HG03378 (cell line): ENCODE measurements around the gene PSMG4.

Source experiments
- ATAC-seq: cut with Tn5 transposase; IDR thresholded peaks from one replicate; pipeline ENCODE4 v1.9.1; 2021; ENCODE audit warnings: mild to moderate bottlenecking, moderate library complexity; ENCODE audit not compliant: unreplicated experiment

Gene PSMG4

DNA sequence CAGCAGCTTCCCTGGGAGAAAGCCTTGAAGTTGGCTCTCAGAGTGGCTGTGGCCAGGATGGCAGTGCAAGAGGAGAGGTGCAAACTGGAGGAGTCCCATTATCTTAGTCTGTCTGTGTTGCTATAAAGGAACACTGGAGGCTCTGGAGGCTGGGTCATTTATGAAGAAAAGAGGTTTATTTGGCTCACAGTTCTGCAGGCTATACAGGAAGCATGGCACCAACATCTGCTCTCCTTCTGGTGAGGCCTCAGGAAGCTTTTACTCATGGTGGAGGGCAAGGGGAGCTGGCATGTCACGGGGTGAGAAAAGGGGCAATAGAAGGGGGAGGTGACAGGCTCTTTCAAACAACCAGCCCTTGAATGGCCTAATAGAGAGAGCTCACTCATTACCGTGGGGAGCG is 47.1 kb downstream of the PSMG4 start:
- no peak for ATAC-seq

DNA sequence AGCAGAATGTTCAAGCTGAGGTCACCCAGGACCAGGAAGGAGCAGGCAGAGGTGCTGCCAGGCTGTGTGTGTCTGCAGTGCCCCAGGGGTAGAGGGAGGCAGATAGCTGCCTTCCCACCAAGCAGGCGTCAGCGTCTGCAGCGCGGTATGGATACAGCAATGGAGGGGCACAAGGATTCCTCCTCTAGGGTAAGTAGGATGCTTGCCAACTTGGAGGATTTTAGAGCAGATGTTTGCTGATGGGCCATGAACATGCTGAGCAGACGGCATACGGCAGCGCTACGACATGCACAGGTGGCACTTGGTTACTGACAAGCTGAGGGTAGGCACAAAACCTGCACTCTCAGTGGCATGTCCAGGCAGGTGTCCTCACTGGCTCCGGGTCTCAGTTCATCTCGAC is 48.1 kb downstream of the PSMG4 start:
- ATAC-seq = no peak

DNA sequence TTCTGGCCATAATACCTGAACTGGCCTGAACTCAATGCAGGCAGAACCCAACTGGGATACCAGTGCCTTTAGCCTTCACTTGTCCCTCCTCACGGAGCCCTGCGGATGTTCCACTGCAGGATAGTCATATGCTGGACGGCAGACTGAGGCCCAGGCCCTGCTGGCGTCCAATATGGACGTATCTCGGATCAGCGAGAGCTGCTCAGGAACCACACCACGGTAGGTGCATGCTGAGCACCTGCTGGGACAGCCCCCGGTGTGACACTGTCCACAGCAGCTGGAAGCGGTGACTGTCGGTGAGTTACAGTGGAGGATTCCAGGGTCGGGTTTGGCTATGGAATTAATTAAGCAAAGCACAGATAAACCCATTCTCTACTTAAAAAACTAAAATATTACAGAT is 48.7 kb downstream of the PSMG4 start:
- no peak for ATAC-seq

DNA sequence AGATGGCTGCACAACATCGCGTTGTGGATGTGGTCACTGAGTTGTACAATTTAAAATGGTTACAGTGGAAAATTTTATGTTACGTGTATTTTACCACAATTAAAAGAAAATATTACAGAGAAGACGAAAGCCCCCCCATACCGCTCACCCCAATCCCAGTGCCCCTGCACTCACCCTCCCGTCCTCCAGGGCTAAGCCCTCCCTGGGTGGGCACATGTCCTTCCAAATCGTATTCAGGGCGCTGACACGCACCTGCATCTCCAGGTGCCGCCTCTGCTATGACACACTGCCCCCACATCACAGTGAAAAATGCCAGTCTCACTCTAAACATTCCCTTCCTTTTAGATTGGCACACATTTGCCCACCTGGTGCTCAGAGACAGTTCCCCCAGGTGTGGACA is 49.4 kb downstream of the PSMG4 start:
- no peak for ATAC-seq

DNA sequence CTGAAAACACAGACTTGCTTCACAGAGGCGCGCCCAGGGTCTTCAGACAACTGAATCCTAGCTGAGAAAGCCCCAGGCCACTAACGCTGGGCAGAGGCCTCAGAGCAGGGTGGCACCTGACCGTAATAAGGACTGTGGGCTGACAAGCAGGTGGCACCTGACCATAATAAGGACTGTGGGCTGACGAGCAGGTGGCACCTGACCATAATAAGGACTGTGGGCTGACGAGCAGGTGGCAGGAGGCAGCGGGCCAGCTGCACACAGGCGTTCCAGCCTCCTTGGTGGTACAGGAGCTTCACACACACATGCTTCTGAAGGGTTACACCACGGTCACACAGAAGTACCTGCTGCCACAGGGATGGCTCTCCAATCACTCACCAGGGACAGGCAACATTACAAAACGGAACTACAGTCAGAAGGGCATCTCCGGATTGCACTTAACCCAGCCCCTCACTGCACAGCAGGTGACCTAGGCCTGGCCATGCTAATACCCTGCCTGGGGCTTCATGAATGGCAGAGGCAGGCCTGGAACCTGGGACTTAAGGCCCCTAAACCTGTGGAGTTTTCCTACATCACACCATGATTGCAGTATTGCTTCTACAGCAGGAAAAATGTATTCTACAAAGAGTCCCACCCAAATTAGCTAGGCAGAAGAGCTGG is 50.8 kb downstream of the PSMG4 start:
- no peak for ATAC-seq

DNA sequence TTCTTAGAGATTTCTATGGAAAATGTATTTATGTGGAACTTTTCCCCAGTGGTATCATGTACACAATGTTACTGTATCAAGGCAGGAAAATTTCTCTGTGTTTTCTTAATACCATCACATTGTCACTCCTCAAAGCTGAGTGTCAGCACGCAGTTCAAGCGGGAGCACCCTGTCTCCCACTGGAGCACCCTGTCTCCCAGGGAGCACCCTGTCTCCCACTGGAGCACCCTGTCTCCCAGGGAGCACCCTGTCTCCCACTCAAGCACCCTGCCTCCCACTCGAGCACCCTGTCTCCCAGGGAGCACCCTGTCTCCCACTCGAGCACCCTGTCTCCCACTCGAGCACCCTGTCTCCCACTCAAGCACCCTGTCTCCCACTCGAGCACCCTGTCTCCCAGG is 51.3 kb downstream of the PSMG4 start:
- ATAC-seq = no peak

DNA sequence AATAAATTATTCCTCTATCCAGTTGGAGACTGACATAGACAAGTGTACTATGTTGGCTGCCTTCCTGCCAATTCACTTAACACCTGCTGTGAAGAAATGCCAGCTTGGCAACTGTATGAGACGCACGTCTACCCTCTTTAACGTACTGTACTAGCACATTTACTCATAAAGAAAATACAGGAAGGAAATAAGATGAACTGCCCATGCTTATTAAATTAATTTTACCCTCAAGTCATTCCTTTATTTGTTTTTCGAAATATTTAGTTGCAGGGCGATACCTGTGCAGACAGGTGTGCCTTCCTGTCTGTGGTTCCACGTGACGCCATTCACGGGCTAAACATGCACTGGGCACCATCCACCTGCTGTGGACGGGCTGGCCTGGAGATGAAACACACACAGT is 52.0 kb downstream of the PSMG4 start:
- no peak for ATAC-seq

DNA sequence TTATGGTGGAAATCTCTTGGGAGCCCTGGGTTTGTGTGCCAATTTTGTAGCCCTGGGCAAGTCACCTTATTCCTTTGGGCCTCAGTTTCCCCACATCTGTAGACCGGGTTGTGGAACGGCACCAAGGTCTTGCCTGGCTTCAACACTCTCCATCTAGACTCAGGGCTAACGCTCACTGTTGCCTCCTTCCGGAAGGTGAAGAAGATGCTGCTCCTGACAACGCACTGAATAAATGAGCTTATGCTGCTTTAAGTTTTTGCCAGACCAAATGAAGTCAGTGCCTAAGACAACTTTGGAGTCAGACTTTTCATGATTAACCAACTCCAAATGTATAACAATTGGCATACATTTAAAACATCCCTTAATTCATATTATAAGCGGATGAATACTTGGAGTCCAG is 53.1 kb downstream of the PSMG4 start:
- no peak for ATAC-seq

DNA sequence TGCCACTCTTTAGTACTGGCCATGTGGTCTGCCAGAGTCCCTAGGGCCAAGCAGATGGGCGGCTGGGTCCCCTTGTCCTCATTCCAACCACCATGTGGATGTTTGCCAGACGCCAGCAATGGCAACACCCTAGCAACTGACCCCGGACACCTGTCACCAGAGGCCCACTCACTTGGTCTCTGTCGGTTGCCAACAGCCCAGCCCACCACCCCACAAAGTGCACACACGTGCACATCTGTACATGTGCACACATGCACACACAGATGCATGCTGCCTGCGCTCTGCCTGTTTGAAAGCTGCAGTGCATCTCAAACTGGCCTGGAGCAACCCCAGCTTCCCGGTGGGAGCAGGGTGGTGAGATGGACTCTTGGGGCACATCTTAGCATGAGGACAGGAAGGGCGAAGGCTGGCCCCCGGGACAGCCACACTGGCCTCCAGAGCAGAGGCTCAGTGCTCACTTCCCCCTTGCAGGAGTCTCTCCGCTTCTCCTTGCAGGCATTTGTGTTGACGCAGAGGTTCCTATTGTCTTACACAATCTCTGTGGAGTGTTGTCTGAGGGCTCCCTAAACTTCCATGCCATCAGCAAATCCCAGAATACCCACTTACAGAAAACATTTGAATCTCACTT is 54.0 kb downstream of the PSMG4 start:
- ATAC-seq = no peak

DNA sequence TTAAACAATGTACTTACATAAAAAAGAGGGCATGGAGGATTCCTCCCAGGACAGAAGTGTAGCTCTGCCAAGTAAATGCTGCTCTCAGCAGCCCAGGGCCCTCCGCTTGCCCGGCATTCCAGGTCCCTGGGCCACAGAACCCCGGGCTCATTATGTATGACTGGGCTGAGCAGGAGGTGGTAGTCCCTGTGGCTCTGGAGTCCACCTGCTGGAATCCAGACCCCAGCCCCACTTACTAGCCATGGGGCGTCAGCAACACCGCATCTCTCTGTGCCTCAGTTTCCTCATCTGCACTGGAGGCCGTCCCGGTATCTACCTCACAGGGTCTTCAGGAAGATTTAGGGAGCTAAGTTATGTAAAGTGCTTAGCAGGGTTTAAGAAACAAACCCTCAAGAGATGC is 55.4 kb downstream of the PSMG4 start:
- no peak for ATAC-seq

DNA sequence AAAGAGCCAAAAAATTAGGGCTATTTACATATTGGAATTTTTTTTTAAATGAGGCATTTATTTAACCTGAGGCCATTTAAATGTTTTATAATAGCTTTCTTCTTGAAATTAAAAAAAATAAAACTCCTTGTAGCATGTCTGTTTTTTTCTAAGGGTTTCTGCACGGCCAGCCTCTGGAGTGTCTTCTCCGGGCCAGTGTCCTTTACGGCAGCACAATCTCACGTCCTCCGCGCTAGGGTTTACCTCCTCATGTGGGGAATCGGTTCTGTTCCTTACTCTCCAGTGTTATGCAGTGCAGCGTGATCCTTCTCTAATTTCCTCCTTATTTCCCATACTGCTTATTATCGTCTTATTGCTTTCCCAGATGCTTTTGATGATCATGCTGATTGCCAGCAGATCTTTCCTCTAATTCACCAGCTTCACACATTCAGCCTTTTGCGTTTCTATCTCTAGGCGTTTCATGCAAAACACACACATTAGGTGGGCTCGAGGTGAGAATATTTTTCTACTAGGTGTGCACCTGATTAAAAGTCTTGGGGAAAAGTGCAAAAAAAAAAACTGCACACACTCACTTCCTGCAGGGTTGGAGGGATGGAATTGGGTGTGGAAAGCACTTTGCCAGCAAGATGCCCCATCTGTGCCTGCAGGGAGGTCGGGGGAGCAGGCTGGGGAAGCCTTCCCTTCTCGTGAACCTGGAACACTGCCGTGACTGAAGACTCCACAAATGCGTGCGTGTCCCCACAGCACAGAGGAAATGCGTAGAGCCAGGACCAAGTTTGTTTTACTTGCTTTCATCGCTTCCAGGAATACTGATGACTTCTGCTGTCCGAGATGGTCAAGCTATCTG is 56.1 kb downstream of the PSMG4 start:
- ATAC-seq = no peak

DNA sequence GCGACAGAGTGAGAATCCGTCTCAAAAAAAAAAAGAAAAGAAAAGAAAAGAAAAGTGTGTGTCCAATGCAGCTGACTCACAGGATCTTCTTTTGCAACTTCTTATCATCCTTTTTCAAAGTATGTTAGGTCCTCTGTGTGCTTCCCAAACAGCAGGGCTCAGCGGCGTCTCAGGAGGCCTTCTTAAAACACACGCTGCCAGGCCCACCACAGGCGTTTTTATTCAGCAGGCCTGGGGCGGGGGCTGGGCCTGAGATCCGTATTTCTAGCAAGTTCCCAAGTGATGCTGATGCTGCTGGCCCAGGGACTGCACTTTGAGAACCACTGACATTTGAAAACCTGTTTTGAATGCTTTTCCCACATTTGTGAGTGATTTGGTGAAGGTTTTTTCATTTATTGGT is 57.1 kb downstream of the PSMG4 start:
- no peak for ATAC-seq

DNA sequence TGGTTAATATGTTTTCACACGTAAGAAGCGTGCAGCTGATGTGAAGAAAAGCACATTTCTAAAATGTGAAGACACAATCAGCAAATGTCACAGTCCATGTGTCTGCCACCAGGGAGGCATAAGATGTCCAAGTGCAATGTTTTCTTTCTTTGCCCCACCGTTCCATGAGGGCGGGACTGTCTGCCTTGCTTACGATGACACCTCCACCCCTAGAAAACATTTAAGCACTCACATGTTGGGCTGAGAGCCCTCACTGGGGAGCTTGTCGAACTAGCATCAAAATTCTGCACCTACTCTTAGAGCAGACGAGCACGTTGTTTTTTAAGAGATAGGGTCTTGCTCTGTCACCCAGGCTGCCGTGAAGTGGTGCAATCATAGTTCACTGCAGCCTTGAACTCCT is 57.6 kb downstream of the PSMG4 start:
- ATAC-seq = no peak

DNA sequence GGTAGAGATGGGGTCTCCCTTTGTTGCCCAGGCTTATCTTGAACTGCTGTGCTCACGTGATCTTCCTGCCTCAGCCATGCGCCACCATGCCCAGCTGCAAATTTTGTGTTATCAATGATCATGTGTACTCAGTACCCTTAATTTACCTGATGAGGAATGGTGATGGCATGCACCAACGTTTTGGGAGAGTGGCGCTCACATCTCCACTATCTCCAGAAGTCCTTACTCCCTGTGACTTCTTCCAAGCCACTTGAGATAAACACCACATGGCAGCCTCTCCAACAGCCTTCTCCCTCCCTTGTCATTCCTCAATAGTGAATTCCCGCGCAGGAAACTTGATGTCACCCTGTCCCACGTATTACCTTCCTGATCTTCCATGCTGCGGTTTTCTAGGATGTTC is 58.1 kb downstream of the PSMG4 start:
- ATAC-seq = no peak
